HCT116 (cell line): Measurements from ENCODE around the gene SLC19A1.

Source experiments
- CTCF ChIP-seq, 3 experiments: fragments of 200-600 bp in 1 of 3; sonication (generic) in 1 of 3; IDR thresholded peaks in 2 of 3; conservative IDR thresholded peaks in 1 of 3; 2 replicates each; pipeline ENCODE4 v1.5.1; 2012 to 2017; ENCODE audit warnings: low read depth in 2 of 3, low read length in 2 of 3, antibody characterized with exemption in 1 of 3, borderline replicate concordance in 1 of 3, control low read depth in 1 of 3, mild to moderate bottlenecking in 1 of 3, mixed read lengths in 1 of 3, mixed run types in 1 of 3, moderate library complexity in 1 of 3; ENCODE audit not compliant: insufficient read depth in 1 of 3
- POLR2A ChIP-seq: IDR thresholded peaks from 2 replicates; pipeline ENCODE4 v1.7.0; 2011; ENCODE audit warnings: borderline replicate concordance; ENCODE audit not compliant: insufficient read depth, insufficient read length; ENCODE audit errors: extremely low read depth
- RAD21 ChIP-seq: IDR thresholded peaks from 2 replicates; pipeline ENCODE4 v1.6.1; 2012; ENCODE audit warnings: low read depth, mild to moderate bottlenecking

GRCh38 chr21:45549626-45550463 is 7.6 kb upstream of the SLC19A1 start:
- no peak for TF ChIP-seq POLR2A
- TF ChIP-seq CTCF (IDR thresholded peaks at IDR 0.05 in 2 of 3, conservative IDR thresholded peaks at IDR 0.05 in 1 of 3; ENCODE audit: borderline replicate concordance in 1 of 3, insufficient read depth in 1 of 3, low read depth in 2 of 3, low read length in 2 of 3), result peak in 1 of 3 experiments; percentile 11; a peak in 2 of 6 replicates
- TF ChIP-seq RAD21, result no peak
